RWPE1 (cell line): ENCODE results near the gene LRRFIP1.
A peak's percentile ranks its signal among the peaks of the same experiment; 100 is the strongest.

Experiments
- CTCF ChIA-PET: fragments of 350-600 bp; sonication (Branson Sonifier 250); formaldehyde crosslinking; extraction: SDS; loops from one replicate; lab custom pipeline; 2021; lab: Yijun Ruan, JAX
- POLR2A ChIA-PET: fragments of 400-600 bp; formaldehyde crosslinking; extraction: SDS; loops from one replicate; lab custom pipeline; 2020; ENCODE audit warnings: antibody characterized with exemption; ENCODE audit not compliant: low non-redundant PET; lab: Yijun Ruan, JAX
- DNase-seq: peaks from one replicate; pipeline ENCODE4 v3.0.0; 2012; ENCODE audit warnings: low spot score
- H3K27ac ChIP-seq: fragments of 450-650 bp; 2 replicates; pipeline ENCODE4 v1.5.1; 2017
- CTCF ChIP-seq: fragments of 450-650 bp; conservative IDR thresholded peaks from 2 replicates; pipeline ENCODE4 v1.5.1; 2017; ENCODE audit warnings: low read depth, mild to moderate bottlenecking

The LRRFIP1 gene

GRCh38 chr2:237652181-237652580 lies 24.8 kb downstream of the LRRFIP1 start:
- no peak for DNase-seq
- H3K27ac ChIP-seq = no peak overlapping the region
- POLR2A ChIA-PET = no interaction called here
- TF ChIP-seq CTCF = no peak
- CTCF ChIA-PET = no interaction called here

- CTCF ChIA-PET = interaction anchor here (0.5 kb wide), 1 partner anchor 11 kb away, joined by 6 read pairs; no protein-coding TSS in a partner anchor
- TF ChIP-seq CTCF = no peak
- POLR2A ChIA-PET = no interaction called here
- DNase-seq = no peak
- no peak overlapping the region for H3K27ac ChIP-seq
These were observed 25.5 kb downstream of the LRRFIP1 start for GRCh38 chr2:237652854-237653253.

DNA sequence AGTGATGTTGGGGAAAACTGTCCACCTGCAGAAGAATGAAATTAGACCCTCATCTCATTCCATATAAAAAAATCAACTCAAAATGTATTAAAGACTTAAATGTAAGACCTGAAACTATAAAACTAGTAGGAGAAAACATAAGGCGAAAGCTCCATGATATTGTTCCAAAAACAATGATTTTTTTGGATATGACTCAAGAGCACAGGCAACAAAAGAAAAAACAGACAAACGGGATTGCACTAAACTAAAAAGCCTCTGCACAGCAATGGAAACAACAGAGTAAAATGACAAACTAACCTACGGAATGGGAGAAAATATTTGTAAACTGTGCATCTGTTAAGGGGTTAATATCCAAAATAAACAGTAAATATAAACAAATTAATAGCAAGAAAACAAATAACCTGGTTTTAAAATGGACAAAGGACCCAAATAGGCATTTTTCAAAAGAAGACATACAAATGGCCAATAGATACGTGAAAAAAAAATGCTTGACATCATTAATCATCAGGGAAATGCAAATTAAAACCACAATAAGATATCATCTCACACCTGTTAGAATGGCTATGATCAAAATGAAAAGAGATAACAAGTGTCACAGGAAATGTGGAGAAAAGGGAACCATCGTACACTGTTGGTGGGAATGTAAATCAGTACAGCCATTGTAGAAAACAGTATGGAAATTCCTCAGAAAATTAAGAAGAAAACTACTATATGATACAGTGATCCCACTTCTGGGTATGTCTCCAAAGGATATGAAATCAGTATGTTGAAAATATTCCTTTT lies 26.6 kb downstream of the LRRFIP1 start:
- no peak for TF ChIP-seq CTCF
- DNase-seq = no peak
- POLR2A ChIA-PET = no interaction called here
- CTCF ChIA-PET = no interaction called here
- no peak overlapping the region for H3K27ac ChIP-seq

DNA sequence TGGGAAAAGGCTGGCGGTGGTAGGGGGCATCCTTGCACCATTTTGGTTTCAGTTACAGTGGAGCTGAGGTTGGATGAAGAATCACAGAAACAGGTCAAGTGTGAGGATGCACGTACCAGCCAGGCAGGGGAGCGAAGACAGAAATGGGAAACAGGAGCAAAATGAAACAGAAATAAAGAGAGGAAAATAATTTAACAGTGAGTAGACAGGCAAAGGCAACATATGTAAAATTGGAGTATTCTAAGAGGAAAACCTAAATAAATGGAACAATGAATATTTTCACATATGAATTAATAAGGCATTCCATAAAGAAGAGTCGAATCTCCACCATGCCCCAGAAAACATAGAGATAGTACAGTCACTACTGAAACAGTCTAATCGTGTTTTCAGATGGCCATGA lies 29.7 kb downstream of the LRRFIP1 start:
- no peak for DNase-seq
- ChIA-PET POLR2A (no interaction called here), CTCF (no interaction called here)
- H3K27ac ChIP-seq = no peak overlapping the region
- TF ChIP-seq CTCF = no peak

DNA sequence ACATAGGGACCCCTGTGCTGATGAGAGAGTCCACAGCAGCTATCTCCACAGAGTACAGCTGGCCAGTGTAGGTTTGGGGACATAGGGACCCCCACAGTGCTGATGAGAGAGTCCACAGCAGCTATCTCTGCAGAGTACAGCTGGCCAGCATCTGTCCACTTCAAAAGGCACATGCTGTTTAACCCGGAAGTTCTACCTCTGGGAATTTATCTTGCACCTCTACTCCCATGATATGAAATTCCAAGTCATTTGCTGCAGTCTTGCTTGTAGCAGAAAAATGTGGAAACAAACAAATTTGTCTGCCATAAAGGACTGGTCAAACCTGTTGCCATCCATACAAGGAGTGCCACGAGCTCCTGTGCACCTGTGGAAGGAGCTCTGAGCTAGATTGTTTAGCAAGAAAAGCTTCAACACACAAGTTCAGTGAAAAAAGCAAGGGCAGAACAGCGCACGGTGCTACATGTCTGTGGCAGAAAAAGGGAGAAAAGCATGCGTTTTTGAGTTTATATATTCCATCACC lies 33.1 kb downstream of the LRRFIP1 start:
- ChIA-PET CTCF (interaction anchor here (0.8 to 1.0 kb wide), 2 partner anchors 12 to 85 kb away, joined by 3 read pairs; no protein-coding TSS in a partner anchor), POLR2A (no interaction called here)

GRCh38 chr2:237661270-237661669 lies 33.9 kb downstream of the LRRFIP1 start:
- DNase-seq = no peak
- POLR2A ChIA-PET = no interaction called here
- peak overlapping the region; percentile 61; the same call in 1 of the 2 replicates for H3K27ac ChIP-seq
- CTCF ChIA-PET = interaction anchor here (0.7 to 1.0 kb wide), 2 partner anchors 84 to 606 kb away, joined by 3 read pairs; no protein-coding TSS in a partner anchor
- TF ChIP-seq CTCF = no peak

More for the DNA sequence above, 33.1 kb downstream of the LRRFIP1 start:
- no peak for TF ChIP-seq CTCF
- no peak overlapping the region for H3K27ac ChIP-seq
- DNase-seq = no peak
